H1 (cell line): Measurements from ENCODE around the gene PTPN1. TPM values are rescaled to one million over a fixed set of nuclear protein-coding genes. Genes with fewer than 3 reads are reported as not detected.

Experiments used
- CTCF ChIA-PET: fragments of 300-600 bp; sonication (Branson Sonifier 250); formaldehyde crosslinking; loops from one replicate; lab custom pipeline; 2021; ENCODE audit not compliant: partially characterized antibody; lab: Charles Lee
- POLR2A ChIA-PET: fragments of 300-600 bp; sonication (Branson Sonifier 250); formaldehyde crosslinking; loops from one replicate; lab custom pipeline; 2021; ENCODE audit warnings: inconsistent platforms; ENCODE audit not compliant: partially characterized antibody; lab: Charles Lee
- DNase-seq, 2 experiments: peaks; one replicate each; pipeline versions ENCODE4 v3.0.0 to v3.0.0-alpha.2; 2010 to 2022; ENCODE audit warnings: low spot score in 2 of 2, low read depth in 1 of 2, mixed read lengths in 1 of 2
- FAIRE-seq: peaks from 2 replicates; lab custom pipeline; 2011; peaks lifted over from hg19 to GRCh38; lab: Jason Lieb, UNC
- H2AFZ ChIP-seq: 2 replicates; pipeline ENCODE4 v1.8.1; 2012; ENCODE audit warnings: low read length, inconsistent platforms
- H2AK5ac ChIP-seq: 2 replicates; pipeline ENCODE4 v1.6.1; 2013; ENCODE audit warnings: low read depth, low read length
- H2BK120ac ChIP-seq: replicated peaks from 2 replicates; pipeline ENCODE3; 2013; ENCODE audit warnings: low read depth, low read length, inconsistent platforms
- H2BK12ac ChIP-seq: 2 replicates; pipeline ENCODE4 v1.6.1; 2013; ENCODE audit warnings: low read depth, low read length
- H2BK15ac ChIP-seq: 2 replicates; pipeline ENCODE4 v1.6.1; 2013; ENCODE audit warnings: low read length
- H2BK20ac ChIP-seq: 2 replicates; pipeline ENCODE4 v1.6.1; 2013; ENCODE audit warnings: low read length
- H2BK5ac ChIP-seq: 2 replicates; pipeline ENCODE4 v1.6.1; 2013; ENCODE audit warnings: low read depth, low read length
- H3K14ac ChIP-seq: 2 replicates; pipeline ENCODE4 v1.6.1; 2013; ENCODE audit warnings: inconsistent platforms; ENCODE audit not compliant: insufficient read length
- H3K18ac ChIP-seq: 2 replicates; pipeline ENCODE4 v1.6.1; 2013; ENCODE audit warnings: low read length; ENCODE audit errors: extremely low read depth
- H3K23ac ChIP-seq: 2 replicates; pipeline ENCODE4 v1.6.1; 2013; ENCODE audit warnings: inconsistent platforms; ENCODE audit not compliant: insufficient read length
- H3K23me2 ChIP-seq: 2 replicates; pipeline ENCODE4 v1.6.1; 2013; ENCODE audit warnings: low read depth, low read length
- H3K27ac ChIP-seq: 2 replicates; pipeline ENCODE4 v1.6.1; 2011; ENCODE audit warnings: low read depth, low read length, inconsistent platforms
- H3K27me3 ChIP-seq, 4 experiments: replicated peaks in 1 of 4; 1 replicate in 1 of 4; 2 replicates in 3 of 4; pipeline versions ENCODE4 v1.6.1 to v1.8.1; 2011 to 2013; ENCODE audit warnings: low read length in 3 of 4, mild to moderate bottlenecking in 3 of 4, inconsistent platforms in 2 of 4, mixed read lengths in 2 of 4, moderate library complexity in 1 of 4; ENCODE audit not compliant: control insufficient read depth in 3 of 4, insufficient read depth in 3 of 4; ENCODE audit errors: extremely low read depth in 1 of 4
- H3K36me3 ChIP-seq, 4 experiments: 2 replicates each; pipeline versions ENCODE4 v1.6.1 to v1.8.1; 2011 to 2013; ENCODE audit warnings: mild to moderate bottlenecking in 4 of 4, low read length in 3 of 4, moderate library complexity in 2 of 4, control low read depth in 1 of 4, inconsistent platforms in 1 of 4; ENCODE audit not compliant: insufficient read depth in 4 of 4, control insufficient read depth in 2 of 4
- H3K4ac ChIP-seq: replicated peaks from 2 replicates; pipeline ENCODE3; 2013; ENCODE audit warnings: low read length, low read depth, mixed read lengths, inconsistent platforms; ENCODE audit not compliant: insufficient read length
- H3K4me1 ChIP-seq, 4 experiments: replicated peaks in 1 of 4; 1 replicate in 1 of 4; 2 replicates in 3 of 4; pipeline versions ENCODE4 v1.6.1 to v1.8.1; 2011 to 2013; ENCODE audit warnings: low read length in 3 of 4, inconsistent platforms in 2 of 4, mixed read lengths in 1 of 4; ENCODE audit not compliant: insufficient read depth in 4 of 4, control insufficient read depth in 3 of 4
- H3K4me2 ChIP-seq, 2 experiments: 2 replicates each; pipeline versions ENCODE4 v1.6.1 to v1.8.1; 2011 to 2013; ENCODE audit warnings: low read depth in 2 of 2, low read length in 2 of 2, control low read depth in 1 of 2, inconsistent platforms in 1 of 2, mild to moderate bottlenecking in 1 of 2; ENCODE audit not compliant: insufficient read depth in 1 of 2
- H3K4me3 ChIP-seq, 4 experiments: fragments of 200-600, 300-600 bp in 1 of 4; sonication (generic), shearing (Covaris generic), sonication (Bioruptor Twin) in 1 of 4; 2 replicates each; pipeline versions ENCODE4 v1.5.1 to v1.8.1; 2011 to 2016; ENCODE audit warnings: low read length in 4 of 4, low read depth in 3 of 4, control low read depth in 2 of 4, inconsistent platforms in 2 of 4, mild to moderate bottlenecking in 2 of 4, mixed read lengths in 1 of 4, moderate library complexity in 1 of 4; ENCODE audit not compliant: insufficient read depth in 2 of 4; ENCODE audit errors: extremely low read depth in 1 of 4
- H3K56ac ChIP-seq: replicated peaks from 2 replicates; pipeline ENCODE3; 2013; ENCODE audit warnings: low read depth, mild to moderate bottlenecking, mixed read lengths, low read length, inconsistent platforms; ENCODE audit not compliant: insufficient read length
- H3K79me1 ChIP-seq: 2 replicates; pipeline ENCODE4 v1.6.1; 2013; ENCODE audit warnings: low read depth, low read length, control low read depth
- H3K79me2 ChIP-seq, 2 experiments: 2 replicates each; pipeline versions ENCODE4 v1.6.1 to v1.8.1; 2012 to 2013; ENCODE audit warnings: low read length in 2 of 2, mild to moderate bottlenecking in 2 of 2, inconsistent platforms in 1 of 2; ENCODE audit not compliant: insufficient read depth in 2 of 2, control insufficient read depth in 1 of 2
- H3K9ac ChIP-seq, 4 experiments: replicated peaks in 1 of 4; 1 replicate in 1 of 4; 2 replicates in 3 of 4; pipeline versions ENCODE4 v1.6.1 to v1.8.1; 2011 to 2013; ENCODE audit warnings: low read depth in 3 of 4, low read length in 3 of 4, control low read depth in 2 of 4, mild to moderate bottlenecking in 2 of 4, moderate library complexity in 2 of 4, inconsistent platforms in 1 of 4; ENCODE audit errors: extremely low read depth in 1 of 4
- H3K9me3 ChIP-seq, 2 experiments: 2 replicates each; pipeline versions ENCODE4 v1.6.1 to v1.8.1; 2012 to 2013; ENCODE audit warnings: mild to moderate bottlenecking in 2 of 2, moderate library complexity in 2 of 2, control low read depth in 1 of 2, inconsistent platforms in 1 of 2, low read depth in 1 of 2, low read length in 1 of 2, mixed read lengths in 1 of 2; ENCODE audit not compliant: insufficient read depth in 2 of 2
- H4K20me1 ChIP-seq, 2 experiments: replicated peaks in 1 of 2; 2 replicates each; pipeline versions ENCODE3 to v1.8.1; 2011 to 2013; ENCODE audit warnings: inconsistent platforms in 2 of 2, low read length in 2 of 2, mild to moderate bottlenecking in 1 of 2; ENCODE audit not compliant: insufficient read depth in 2 of 2, control insufficient read depth in 1 of 2
- H4K5ac ChIP-seq: 2 replicates; pipeline ENCODE4 v1.6.1; 2013; ENCODE audit warnings: low read length, low read depth, mixed read lengths, inconsistent platforms; ENCODE audit not compliant: insufficient read length
- H4K8ac ChIP-seq: 2 replicates; pipeline ENCODE4 v1.8.0; 2013; ENCODE audit warnings: mild to moderate bottlenecking, moderate library complexity, low read length, inconsistent platforms; ENCODE audit not compliant: insufficient read depth; ENCODE audit errors: extremely low read depth
- H4K91ac ChIP-seq: replicated peaks from 2 replicates; pipeline ENCODE3; 2013; ENCODE audit warnings: low read length, mixed read lengths, inconsistent platforms; ENCODE audit not compliant: insufficient read length
- BACH1 ChIP-seq: IDR thresholded peaks from 2 replicates; pipeline ENCODE4 v1.6.1; 2012; ENCODE audit warnings: low read length, improper control_type of control experiment
- CTCF ChIP-seq, 3 experiments: IDR thresholded peaks; 1 replicate in 2 of 3; 2 replicates in 1 of 3; pipeline versions ENCODE4 v1.5.1 to v1.6.1; 2011; ENCODE audit warnings: low read length in 3 of 3, mild to moderate bottlenecking in 3 of 3, inconsistent platforms in 2 of 3, low read depth in 1 of 3, moderate library complexity in 1 of 3; ENCODE audit not compliant: insufficient read depth in 1 of 3; ENCODE audit errors: control extremely low read depth in 1 of 3
- E2F6 ChIP-seq: IDR thresholded peaks from 2 replicates; pipeline ENCODE4 v1.6.1; 2012; ENCODE audit warnings: inconsistent platforms
- JUND ChIP-seq: IDR thresholded peaks from 2 replicates; pipeline ENCODE4 v1.6.1; 2011; ENCODE audit warnings: mild to moderate bottlenecking, improper control_type of control experiment, low read length
- KDM4A ChIP-seq: IDR thresholded peaks from one replicate; pipeline ENCODE4 v1.7.1; 2012; ENCODE audit warnings: low read depth, mild to moderate bottlenecking, moderate library complexity, low read length, inconsistent platforms; ENCODE audit not compliant: severe bottlenecking
- SIN3A ChIP-seq, 2 experiments: IDR thresholded peaks in 1 of 2; conservative IDR thresholded peaks in 1 of 2; 2 replicates each; pipeline ENCODE4 v1.6.1; 2011 to 2012; ENCODE audit warnings: low read length in 2 of 2, improper control_type of control experiment in 1 of 2, low read depth in 1 of 2, mild to moderate bottlenecking in 1 of 2
- TAF7 ChIP-seq: optimal IDR thresholded peaks from 2 replicates; pipeline ENCODE3; 2011; ENCODE audit warnings: low read depth, mild to moderate bottlenecking, inconsistent platforms, low read length, moderate library complexity, borderline replicate concordance
- WGBS, 2 experiments: shearing (Covaris generic) in 1 of 2; methylation state at CpG; one replicate each; pipeline versions ENCODE4 v1.1.6 to v1.1.7; 2013 to 2015; ENCODE audit warnings: low lambda C conversion rate in 2 of 2, mixed read lengths in 2 of 2, inconsistent platforms in 1 of 2, low coverage in 1 of 2, missing lambda C conversion rate in 1 of 2; ENCODE audit not compliant: insufficient replicate concordance in 2 of 2, insufficient coverage in 1 of 2, insufficient read length in 1 of 2; ENCODE audit errors: extremely low coverage in 1 of 2, missing lambda C conversion rate in 1 of 2; 5-methylcytosine and 5-hydroxymethylcytosine counted together
- polyA plus RNA-seq, 7 experiments: library from polyadenylated mRNA; depleted of rRNA in 3 of 7; stranded (reverse) in 5 of 7; unstranded in 2 of 7; fragments of >200 nt in 5 of 7; fragments of 200-250 nt in 2 of 7; gene quantifications; 1 replicate in 5 of 7; 2 replicates in 1 of 7; 4 replicates in 1 of 7; pipeline versions ENCODE4 v1.2.1 to v1.2.3, GENCODE V29; 2011 to 2013; ENCODE audit warnings: missing spikeins in 2 of 7, mixed read lengths in 2 of 7
- total RNA-seq: library from RNA; stranded (reverse); fragmentation: NEBNext Ultra II Directional; extraction: Animal tissue kit (Norgen Biotek cat#: 25700); gene quantifications from 2 replicates; pipeline ENCODE4 v1.2.1, GENCODE V29; 2021

Gene PTPN1
- total and polyA plus RNA-seq, 2 of the 8 experiments (the other 6 are each of a cell fraction or from before 2014, with no cell fraction given) = 18.6 to 32.1 TPM

- no peak overlapping the region for H2BK12ac ChIP-seq
- H3K4me2 ChIP-seq = no peak overlapping the region
- no peak overlapping the region for H3K9ac ChIP-seq
- H3K4ac ChIP-seq = peak overlapping the region; percentile 59
- H3K4me3 ChIP-seq = no peak overlapping the region
- no peak overlapping the region for H4K8ac ChIP-seq
- ChIA-PET POLR2A (interaction anchor here (0.6 to 0.8 kb wide), 3 partner anchors 10 to 296 kb away, joined by 3 read pairs; no protein-coding TSS in a partner anchor), CTCF (interaction anchor here (0.6 to 3.8 kb wide), 33 partner anchors 10 to 275 kb away, joined by 3 to 36 read pairs (median 3); partner anchors contain the start of gene PTPN1)
- no peak overlapping the region for H3K23ac ChIP-seq
- no peaks in the 10 kb centered on the region for H3K27me3 ChIP-seq
- H2BK120ac ChIP-seq = no peak overlapping the region
- H3K23me2 ChIP-seq = no peaks in the 10 kb centered on the region
- no peak overlapping the region for H2AK5ac ChIP-seq
- H2BK15ac ChIP-seq = no peak overlapping the region
- no peak for FAIRE-seq
- H3K14ac ChIP-seq = no peak overlapping the region
- no peak overlapping the region for H4K91ac ChIP-seq
- no peak overlapping the region for H3K18ac ChIP-seq
- no peak overlapping the region for H2BK5ac ChIP-seq
- H3K4me1 ChIP-seq = no peaks in the 10 kb centered on the region
- H3K79me1 ChIP-seq = no peaks in the 10 kb centered on the region
- no peaks in the 10 kb centered on the region for H3K79me2 ChIP-seq
- H2BK20ac ChIP-seq = no peak overlapping the region
- no peak overlapping the region for H4K5ac ChIP-seq
- no peaks in the 10 kb centered on the region for H4K20me1 ChIP-seq
- no peaks in the 10 kb centered on the region for H3K9me3 ChIP-seq
- H2AFZ ChIP-seq = peak overlapping the region; percentile 59; the same call in 1 of the 2 replicates
- peak in 1 of 2 experiments; percentile 79 for DNase-seq
- no peaks in the 10 kb centered on the region for H3K36me3 ChIP-seq
- no peak overlapping the region for H3K27ac ChIP-seq
- H3K56ac ChIP-seq = no peak overlapping the region
- WGBS, 2 experiments = 54% methylated on average over 20 of the region's 22 CpGs; no CpG with 5 or more reads in 1 of the 2 experiments
- TF ChIP-seq TAF7 (no peak), BACH1 (0 out of 2 replicates have a peak, but pooled peaks have one; percentile 18), CTCF (IDR thresholded peaks at IDR 0.05; ENCODE audit: control extremely low read depth in 1 of 3, insufficient read depth in 1 of 3, low read depth in 1 of 3, low read length in 3 of 3) (peak; percentile 83 to 90 (median 89)), JUND (0 out of 2 replicates have a peak, but pooled peaks have one; percentile 17), SIN3A (conservative IDR thresholded peaks at IDR 0.05 in 1 of 2, IDR thresholded peaks at IDR 0.05 in 1 of 2; ENCODE audit: low read depth in 1 of 2, low read length in 2 of 2) (peak in 1 of 2 experiments; percentile 46; a peak in 1 of 4 replicates), KDM4A (no peak), E2F6 (0 out of 2 replicates have a peak, but pooled peaks have one; percentile 20)
Measured at GRCh38 chr20:50478162-50478990, 31.8 kb upstream of the PTPN1 start.
